Stimulated activated CD4-positive, alpha-beta T cell treated with anti-CD3 and anti-CD28 coated beads, TNF-alpha, amount 100 ng/mL, for 1 hour (primary cell): ENCODE data around the gene SP6.
A peak's percentile ranks its signal among the peaks of the same experiment; 100 is the strongest.

ENCODE experiments used
- DNase-seq, 3 donors: peaks; one replicate each; pipeline ENCODE4 v3.0.0-alpha.2; 2020; ENCODE audit warnings: low read depth in 3 of 3, low spot score in 1 of 3

Gene SP6

DNA sequence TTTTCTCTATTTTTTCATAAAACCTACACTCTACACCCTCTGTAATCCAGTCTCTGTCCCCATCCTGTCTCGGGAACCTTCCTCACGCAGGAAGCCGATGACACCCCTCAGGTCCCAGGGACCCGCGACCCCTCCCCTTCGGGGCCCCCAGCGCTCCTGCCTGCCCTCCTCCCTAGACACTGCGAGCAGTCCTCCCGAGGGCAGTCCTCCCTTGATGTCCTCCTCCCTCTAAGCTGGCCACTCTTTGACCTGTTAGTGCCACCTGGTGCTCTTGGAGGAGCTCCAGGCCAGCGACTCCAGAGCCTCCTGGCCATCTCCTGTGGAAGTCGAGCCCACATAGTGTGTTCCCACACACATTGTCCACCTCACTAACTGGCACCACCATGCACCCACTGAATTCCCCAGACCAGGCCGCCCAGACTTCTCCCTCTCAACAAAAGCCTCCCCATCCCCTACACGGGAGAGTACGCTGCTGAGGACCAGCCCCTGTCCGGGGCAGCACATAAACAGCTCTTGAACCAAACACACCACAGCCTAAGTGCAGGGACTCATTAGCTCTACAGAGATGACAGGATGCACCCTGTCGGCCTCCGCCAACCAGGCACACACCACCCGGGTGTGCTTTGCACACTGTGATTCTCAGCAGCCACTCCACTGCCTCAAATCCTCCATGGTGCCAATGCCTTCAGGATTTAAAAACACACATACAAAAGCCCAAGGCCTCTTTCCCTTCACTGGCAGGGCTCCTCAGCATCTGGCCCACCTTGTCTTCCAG, 38.6 kb downstream of the SP6 start:
- DNase-seq: no peak

DNA sequence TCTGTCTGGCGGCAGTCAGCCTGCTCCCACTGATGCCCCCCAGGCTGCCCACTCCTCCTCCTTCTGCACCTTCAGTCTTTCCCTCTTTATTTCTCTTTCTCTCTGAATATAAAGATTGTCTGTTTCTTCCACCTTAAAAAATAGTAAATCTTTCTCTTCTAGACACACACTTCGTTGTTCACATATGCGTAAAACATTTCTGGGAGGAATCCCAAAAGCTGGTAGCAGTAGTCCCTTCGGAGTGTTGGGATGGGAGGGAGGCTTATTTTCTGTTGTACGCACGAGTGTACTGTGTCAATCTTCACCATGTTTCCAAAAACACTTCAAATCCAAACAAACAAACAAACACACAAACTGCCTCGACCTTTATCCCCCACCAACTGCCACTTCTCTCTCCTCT, 39.3 kb downstream of the SP6 start:
- DNase-seq: no peak

- no peak for DNase-seq
These were observed 39.9 kb downstream of the SP6 start for GRCh38 chr17:47810901-47811635.

- no peak for DNase-seq
These were observed 40.7 kb downstream of the SP6 start for GRCh38 chr17:47810200-47810821.

GRCh38 chr17:47808830-47809480, 42.0 kb downstream of the SP6 start:
- no peak for DNase-seq

DNA sequence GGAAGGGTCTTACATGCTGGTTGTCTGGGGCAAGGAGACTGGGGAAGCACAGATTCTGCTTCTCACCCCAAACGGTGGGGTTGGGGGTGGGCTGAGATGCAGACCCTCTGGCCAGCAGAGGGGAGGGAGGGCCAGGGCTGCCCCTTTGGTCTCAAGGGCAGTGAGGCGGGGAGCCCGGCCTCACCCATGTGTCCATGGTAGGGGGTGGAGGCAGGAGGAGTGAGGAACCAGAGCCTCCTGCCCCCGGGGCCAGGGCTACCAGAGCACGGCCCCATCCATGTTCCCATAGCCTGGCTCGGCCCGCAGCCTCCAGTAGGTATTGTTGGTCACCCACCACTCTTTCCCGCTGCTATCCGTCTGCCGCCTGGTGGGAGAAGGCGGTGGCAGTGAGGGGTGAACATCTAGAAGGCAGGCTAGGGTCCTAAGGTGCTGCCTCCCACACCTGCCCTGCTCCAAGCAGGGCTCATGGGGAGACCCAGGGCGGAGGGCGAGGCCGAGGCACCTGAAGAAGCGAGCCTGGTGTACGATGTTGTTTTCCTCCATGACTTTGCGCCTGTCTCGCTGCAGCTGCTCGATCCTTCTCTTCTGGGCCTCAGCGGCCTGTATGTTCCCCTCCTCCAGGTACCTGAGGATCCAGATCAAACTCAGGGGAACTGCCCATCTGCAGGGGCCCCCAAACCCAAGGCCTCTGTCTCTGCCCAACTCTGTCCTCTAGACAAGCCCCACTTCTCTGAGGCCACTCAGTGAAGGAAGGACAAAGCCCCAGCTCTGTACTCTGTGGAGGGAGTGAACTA, 42.7 kb downstream of the SP6 start:
- DNase-seq: no peak

DNA sequence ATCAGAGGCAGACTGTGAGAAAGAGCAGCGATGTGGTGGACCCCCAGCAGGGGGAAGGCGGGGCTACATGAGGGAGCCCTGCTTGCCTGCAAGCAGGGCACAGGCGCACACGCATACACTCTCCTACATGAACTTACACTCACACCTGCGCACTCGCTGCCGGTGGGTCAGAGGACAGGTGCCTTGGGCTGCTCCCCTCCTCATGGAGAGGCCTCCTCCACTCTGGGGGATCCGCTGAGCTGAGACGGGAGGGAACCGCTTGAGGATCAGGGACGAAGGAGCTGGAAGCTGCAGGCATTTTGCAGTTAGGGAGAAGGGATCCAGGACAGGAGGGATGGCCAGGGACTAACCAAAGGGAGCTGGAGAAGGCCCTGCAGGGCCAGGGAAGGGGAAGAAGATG, 43.5 kb downstream of the SP6 start:
- no peak for DNase-seq

DNA sequence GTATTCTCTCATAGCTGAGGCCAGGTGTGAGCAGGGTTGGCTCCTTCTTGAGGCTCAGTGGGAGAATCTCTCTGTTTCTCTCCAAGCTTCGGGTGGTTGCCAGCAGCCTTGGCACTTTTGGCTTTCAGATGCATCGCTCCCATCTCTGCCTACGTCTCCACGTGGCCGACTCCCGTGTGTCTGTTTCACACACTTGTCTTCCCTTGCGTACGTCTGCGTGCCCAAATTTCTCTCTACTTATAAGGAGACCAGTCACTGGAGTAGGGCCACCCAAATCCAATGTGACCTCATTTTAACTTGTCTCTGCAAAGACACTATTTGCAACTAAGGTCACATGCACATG, 44.1 kb downstream of the SP6 start:
- DNase-seq: no peak

- DNase-seq: no peak
These were observed 44.7 kb downstream of the SP6 start for GRCh38 chr17:47806026-47806912.

DNA sequence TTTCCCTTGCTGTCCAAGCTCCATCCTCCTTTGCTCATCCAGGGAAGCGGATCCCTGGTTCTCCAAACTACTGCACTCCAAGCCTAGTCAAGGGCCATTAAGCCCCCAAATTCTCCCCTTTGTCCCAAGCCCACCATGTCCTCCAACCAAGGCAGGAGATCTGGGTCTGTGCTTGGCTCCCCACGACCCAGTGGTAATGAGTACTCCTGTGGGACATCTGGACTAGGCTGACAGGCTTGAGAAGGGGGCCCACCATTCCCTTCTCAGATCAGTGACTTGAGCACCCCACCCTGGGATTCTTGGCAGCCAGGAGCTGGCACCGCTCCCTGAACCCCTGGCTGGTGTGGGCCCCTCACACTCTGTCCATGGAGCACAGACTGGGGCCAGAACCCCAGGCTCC, 46.5 kb downstream of the SP6 start:
- no peak for DNase-seq

GRCh38 chr17:47803751-47804150, 47.2 kb downstream of the SP6 start:
- DNase-seq: no peak

DNA sequence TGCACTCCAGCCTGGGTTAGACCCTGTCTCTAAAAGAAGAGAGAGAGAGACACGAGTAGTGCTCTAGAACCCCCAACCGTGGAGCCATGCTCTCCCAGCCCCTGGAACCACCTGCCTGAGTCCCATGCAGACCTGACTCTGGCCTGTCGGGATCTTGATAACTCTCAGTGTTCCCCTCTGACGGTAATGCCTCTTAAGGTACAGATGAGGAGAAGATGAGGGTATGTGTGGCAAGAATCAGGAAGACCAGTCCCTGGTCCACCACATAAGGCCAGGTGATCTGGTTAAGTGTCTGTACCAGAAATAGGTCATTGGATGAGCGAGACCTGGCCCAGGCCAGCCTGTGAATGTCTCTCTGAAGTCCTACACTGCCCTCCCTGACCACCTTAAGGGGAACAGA, 47.8 kb downstream of the SP6 start:
- DNase-seq: no peak

- DNase-seq: peak in 2 of 3 donors; percentile 10 to 37
These were observed 48.5 kb downstream of the SP6 start for GRCh38 chr17:47802341-47803022.

DNA sequence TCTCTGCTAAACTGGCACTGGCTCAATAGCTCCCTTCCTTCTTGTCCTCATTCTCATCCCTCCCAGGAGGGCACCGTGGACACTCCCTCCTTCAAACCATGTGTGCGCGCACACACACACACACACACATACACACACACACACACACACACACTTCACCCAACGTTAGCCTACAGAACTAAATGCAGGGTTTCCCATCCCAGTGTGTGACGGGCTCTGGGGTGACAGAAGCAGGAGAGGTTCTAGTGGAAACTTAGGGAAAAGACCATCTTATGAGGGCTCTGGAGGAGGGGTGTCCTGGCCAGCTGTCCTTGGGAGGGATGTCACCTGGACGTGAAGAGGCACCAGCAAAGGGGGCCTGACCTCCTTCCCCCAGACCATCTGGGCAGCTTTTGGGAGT, 49.1 kb downstream of the SP6 start:
- no peak for DNase-seq

DNA sequence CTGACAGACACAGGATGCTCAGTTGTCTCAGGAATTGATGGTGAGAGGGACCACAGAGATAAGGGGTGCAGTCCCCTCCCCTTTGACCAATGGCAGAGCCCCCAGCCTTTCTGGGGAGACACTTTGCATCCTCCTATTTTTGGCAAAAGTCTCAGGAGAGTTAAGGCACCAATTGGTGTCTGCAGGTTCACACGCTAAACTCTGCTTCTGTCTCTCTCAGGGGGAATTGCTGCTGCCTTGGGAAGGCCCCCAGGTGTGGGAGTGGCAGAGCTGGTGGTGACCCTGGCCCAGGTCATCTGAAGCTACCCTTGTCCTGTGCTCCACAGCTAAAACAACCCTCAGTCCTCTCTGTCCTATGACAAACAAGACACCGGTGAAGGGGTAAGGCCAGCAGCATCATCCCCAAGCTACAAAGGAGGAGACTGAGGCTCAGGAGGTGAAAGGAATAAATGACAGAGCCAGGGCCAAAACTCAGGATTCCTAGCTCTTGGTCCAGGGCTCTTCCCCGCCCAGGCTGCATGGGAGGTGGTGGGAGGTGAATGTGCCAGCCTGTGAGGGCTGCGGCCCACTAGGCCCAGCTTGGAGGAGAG, 49.7 kb downstream of the SP6 start:
- no peak for DNase-seq

- DNase-seq: no peak
These were observed 50.3 kb downstream of the SP6 start for GRCh38 chr17:47800686-47801085.

- DNase-seq: no peak
These were observed 53.2 kb downstream of the SP6 start for GRCh38 chr17:47797797-47798196.
